ENCODE results near the gene UTP20.
A peak's percentile ranks its signal among the peaks of the same experiment; 100 is the strongest.
"Not testable (repeated sequence)": the region's sequence is repeated elsewhere in the genome, so short reads cannot be mapped to it uniquely, and the experiment has no call there.

Gene UTP20

DNA sequence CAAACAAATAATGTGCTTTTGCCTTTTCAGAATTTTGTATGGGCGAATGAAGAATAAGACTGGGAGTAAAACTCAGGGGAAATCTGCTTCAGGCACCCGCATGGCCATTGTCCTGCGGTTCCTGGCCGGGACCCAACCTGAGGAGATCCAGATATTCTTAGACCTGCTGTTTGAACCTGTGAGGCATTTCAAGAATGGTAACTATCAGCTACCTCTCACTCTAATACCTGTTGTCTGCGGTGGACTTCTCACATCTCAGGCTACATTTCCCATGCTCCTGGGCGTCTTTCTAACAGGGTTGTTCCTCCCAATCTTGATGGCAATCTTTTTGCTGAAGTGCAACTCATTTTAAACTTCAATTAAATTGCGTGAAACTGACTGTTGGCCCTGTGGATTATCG lies 47.1 kb downstream of the UTP20 start:
- no peak for DNase-seq (ENCODE audit: low read depth in 2 of 2)

DNA sequence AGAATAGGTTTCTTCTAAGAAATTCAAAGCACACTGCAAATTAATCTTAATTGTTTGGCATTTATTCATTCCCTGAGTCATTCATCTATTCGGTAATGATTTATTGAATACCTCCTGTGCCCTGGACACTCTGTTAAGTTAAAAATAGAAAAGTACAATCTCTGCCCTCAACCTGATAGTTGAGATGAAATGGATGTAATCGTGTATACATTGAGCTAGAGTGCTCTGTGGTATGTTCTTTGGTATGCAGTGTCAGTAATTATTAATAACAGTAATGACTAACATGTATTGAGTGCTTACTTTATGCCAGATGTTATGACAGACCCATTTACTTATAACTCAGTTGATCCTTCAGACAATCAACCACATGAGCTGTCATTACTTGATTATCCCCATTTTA lies 47.6 kb downstream of the UTP20 start:
- DNase-seq (ENCODE audit: low read depth in 2 of 2) = no peak

DNA sequence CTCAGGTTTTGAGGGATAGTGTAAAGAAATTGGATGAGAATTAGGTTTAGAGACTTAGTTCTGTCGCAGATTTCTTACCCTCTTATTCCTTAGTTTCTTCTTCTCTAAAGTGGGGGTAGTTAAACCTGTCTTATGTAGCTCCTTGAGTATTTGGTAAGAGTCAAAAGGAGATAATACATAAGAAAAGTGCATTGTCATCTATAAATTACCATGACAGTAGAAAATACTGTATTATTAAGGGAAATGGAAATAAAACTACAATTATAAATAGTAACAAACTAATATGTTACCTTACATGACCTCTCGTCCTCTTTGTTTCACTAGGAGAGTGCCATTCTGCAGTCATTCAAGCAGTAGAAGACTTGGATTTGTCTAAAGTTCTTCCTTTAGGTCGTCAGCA lies 49.0 kb downstream of the UTP20 start:
- DNase-seq (ENCODE audit: low read depth in 2 of 2) = no peak

DNA sequence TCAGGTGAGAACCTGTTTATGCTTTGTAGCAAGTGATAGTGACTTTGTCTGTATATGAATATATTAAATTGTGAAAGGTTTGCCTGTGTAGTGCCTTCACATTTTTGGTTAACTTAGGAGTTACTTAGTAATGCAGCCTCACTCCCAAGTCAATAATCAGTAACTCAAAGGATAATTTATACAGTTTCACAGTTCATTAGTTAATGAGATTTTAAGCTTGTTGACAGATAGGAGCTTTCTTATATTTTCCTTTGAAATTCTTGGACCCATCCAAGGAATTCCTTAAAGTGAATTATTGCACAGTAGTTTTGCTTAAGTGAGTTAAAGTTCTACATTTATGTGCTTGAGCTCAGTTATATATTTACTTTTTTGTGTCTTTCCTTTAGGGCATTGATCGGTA lies 50.7 kb downstream of the UTP20 start:
- no peak for DNase-seq (ENCODE audit: low read depth in 2 of 2)

GRCh38 chr12:101336437-101336836 lies 56.5 kb downstream of the UTP20 start:
- no peak for DNase-seq (ENCODE audit: low read depth in 2 of 2)

DNA sequence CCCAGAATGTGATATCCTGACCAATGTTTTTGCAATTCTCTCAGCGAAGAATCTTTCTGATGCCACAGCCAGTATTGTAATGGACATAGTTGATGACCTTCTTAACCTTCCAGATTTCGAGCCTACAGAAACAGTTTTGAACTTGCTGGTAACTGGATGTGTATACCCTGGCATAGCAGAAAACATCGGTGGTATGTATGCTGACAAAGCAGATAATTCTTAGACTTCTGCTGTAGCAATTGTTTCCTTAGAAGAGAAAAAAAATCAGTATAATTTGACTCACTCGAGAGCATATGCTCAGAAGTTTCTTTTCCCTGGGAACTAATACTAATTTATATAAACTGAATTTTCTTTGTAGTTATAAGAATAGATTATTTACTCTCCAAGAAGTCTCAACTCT lies 58.2 kb downstream of the UTP20 start:
- DNase-seq (ENCODE audit: low read depth in 2 of 2) = no peak

DNA sequence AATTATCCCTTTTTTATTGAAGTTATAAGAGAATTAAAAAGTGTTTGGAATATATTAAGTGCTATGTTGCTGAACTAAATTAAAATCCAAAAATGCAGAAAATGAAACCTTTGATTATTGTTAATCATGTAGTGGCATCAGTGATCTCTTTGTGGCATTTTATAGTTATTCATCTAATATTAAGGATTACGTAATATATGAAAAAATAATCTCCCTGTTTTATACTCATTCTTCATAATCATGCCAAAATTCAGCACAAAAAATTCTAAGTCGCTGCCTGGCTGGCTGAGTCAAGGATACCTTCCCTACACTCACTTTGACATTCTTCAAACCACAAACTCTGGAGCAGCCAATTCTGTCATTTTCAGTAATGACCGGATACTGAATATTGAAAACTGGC lies 64.0 kb downstream of the UTP20 start:
- no peak for DNase-seq (ENCODE audit: low read depth in 2 of 2)

DNA sequence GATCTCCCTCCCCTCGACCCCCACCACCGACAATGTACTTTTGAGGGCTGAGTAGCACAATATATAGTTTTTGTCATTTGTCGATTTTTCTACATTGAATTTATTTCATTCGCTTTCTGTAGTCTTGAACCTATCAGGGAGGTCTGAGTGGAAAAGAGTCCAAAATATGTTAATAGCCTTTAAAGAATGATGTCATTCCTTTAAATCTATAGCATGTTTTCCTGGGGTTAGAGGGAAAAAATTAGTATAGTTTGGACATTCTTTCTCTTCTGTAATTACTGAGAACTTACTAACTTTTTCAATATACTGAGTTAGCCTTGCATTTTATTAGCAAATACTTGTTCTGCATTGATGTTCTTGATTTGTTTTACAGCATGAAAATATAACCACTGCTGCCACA lies 71.8 kb downstream of the UTP20 start:
- DNase-seq (ENCODE audit: low read depth in 2 of 2) = no peak

DNA sequence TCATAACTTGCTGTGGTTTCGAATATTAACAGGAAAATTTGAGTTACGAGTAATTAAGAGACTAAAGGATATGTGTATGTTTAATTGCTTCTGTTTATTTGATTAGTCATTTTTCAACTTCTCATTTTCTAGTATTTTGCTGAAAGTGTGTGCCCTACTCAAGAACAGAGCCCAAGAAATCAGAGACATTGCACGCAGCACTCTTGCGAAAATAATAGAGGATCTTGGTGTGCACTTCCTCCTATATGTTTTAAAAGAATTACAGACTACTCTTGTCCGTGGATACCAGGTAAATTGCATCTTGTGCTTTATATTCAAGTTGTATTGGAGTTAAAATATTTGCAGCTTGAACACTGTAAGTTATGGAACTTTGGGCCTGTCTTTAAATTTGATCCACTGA lies 76.9 kb downstream of the UTP20 start:
- DNase-seq (ENCODE audit: low read depth in 2 of 2) = no peak

GRCh38 chr12:101361455-101361854 lies 81.5 kb downstream of the UTP20 start:
- no peak for DNase-seq (ENCODE audit: low read depth in 2 of 2)

GRCh38 chr12:101368016-101368415 lies 88.1 kb downstream of the UTP20 start:
- DNase-seq (ENCODE audit: low read depth in 2 of 2) = no peak

GRCh38 chr12:101372431-101372830 lies 92.5 kb downstream of the UTP20 start:
- no peak for DNase-seq (ENCODE audit: low read depth in 2 of 2)

- DNase-seq (ENCODE audit: low read depth in 2 of 2) = no peak
Measured at GRCh38 chr12:101375573-101375972, 95.7 kb downstream of the UTP20 start.

DNA sequence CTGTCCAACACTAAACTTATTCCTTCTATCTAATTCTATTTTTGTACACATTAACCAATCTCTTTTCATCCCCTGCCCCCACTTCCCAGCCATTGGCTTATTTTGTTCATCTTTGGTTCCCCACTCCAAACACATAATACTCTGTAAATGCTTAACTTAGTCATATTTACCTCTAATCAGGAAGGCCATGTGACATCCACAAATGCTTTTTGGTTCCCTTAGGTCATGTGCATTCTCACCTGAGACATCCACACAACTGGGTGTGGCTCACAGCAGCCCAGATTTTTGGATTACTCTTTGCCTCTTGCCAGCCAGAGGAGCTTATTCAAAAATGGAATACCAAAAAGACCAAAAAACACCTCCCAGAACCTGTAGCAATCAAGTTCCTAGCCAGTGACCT lies 99.2 kb downstream of the UTP20 start:
- no peak for DNase-seq (ENCODE audit: low read depth in 2 of 2)

DNA sequence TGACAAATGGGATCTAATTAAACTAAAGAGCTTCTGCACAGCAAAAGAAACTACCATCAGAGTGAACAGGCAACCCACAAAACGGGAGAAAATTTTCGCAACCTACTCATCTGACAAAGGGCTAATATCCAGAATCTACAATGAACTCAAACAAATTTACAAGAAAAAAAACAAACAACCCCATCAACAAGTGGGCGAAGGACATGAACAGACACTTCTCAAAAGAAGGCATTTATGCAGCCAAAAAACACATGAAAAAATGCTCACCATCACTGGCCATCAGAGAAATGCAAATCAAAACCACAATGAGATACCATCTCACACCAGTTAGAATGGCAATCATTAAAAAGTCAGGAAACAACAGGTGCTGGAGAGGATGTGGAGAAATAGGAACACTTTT lies 111.3 kb downstream of the UTP20 start:
- not testable (repeated sequence) for DNase-seq (ENCODE audit: low read depth in 2 of 2)

DNA sequence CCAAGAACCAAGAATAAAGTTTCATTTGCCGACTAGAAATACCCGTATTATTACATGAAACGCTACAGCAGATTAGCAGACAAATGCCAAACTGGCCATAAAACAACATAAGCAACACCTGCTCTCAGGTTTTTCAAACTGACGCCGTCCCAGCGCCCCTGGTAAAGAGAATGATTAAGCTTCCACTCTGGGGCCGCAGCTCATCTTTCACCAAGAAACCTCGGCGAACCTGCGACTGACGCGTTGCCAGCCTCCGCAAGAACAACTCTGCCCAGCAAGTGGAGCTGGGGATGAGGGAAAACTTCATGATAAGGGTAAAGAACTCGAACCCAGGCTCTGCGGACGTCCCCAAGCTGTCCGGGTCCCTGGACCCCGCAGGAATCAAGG lies 127.1 kb downstream of the UTP20 start:
- DNase-seq (ENCODE audit: low read depth in 2 of 2) = peak in 1 of 2 donors; percentile 2

DNA sequence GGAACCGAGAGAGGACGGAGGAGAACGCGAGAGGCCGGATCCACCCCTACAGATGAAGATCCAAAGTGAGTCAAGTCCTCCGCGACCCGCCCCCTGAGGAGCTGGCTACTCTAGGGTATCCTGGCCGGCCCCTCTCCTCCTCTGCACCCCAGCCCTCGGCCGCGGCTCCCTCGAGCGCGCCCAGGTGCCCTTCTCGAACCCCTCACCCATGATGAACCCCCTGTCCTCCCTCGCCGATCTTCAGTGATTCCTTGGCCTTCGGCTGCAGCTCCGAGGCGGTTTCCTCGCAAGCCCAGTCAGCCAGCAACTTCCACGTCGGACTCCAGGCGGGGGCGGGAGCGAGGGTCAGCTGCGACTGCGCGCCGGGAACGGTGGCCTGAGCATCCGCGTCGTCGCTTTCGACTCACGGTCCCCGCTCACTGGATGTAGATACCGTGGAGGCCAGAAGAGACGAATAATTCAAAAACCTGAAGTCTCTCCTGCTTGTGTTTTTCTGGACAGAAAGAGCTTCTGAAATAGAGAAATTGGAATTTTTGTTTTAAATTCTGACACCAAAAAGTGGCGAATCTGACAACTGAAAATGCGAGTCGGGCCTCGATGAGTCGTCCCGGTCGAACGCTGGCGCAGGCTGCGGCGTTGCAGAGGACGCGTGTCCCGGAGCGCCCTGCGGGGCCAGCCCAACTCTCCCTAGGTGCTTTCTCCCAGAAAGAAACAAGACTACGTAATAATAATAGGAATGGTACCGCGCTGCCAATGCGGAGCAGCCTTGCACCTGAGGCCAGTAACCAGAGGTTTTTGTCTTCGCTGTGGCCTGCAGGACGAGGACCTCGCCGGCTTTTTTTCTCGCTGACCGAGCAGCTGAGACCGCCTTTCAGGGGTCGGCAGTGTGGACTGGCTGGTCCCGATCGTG lies 127.8 kb downstream of the UTP20 start, which contains the start of gene ARL1:
TSS of gene ARL1 (minus strand) at position 337 of the 910 bp plus-strand sequence. CDS start at position 210, 127 bp downstream.
- DNase-seq (ENCODE audit: low read depth in 2 of 2) = peak; percentile 48 to 62

- not testable (repeated sequence) for DNase-seq (ENCODE audit: low read depth in 2 of 2)
Measured at GRCh38 chr12:101410169-101410568, 130.3 kb downstream of the UTP20 start.

- DNase-seq (ENCODE audit: low read depth in 2 of 2) = no peak
Measured at GRCh38 chr12:101414533-101415119, 134.7 kb downstream of the UTP20 start.

- no peak for DNase-seq (ENCODE audit: low read depth in 2 of 2)
Measured at GRCh38 chr12:101415228-101415627, 135.3 kb downstream of the UTP20 start.

- DNase-seq (ENCODE audit: low read depth in 2 of 2) = not testable (repeated sequence)
Measured at GRCh38 chr12:101422066-101422465, 142.2 kb downstream of the UTP20 start.

DNA sequence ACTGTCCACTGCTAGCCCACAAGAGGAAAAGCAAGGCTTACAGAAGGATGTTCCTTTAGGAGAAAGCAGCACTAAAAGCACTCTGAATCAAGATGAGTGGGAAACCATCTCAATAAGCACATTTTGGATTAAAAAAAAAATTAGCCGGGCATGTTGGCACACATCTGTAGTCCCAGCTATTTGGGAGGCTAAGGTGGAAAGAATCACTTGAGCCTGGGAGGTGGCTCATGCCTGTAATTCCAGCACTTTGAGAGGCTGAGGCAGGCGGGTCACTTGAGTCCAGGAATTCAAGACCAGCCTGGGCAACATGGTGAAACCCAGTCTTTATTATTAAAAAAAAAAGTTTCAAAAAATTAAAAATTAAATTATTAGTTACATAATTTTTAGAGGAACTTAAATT lies 144.7 kb downstream of the UTP20 start:
- DNase-seq (ENCODE audit: low read depth in 2 of 2) = no peak

GRCh38 chr12:101430456-101430855 lies 150.6 kb downstream of the UTP20 start:
- DNase-seq (ENCODE audit: low read depth in 2 of 2) = no peak

Measured in stimulated activated CD8-positive, alpha-beta memory T cell treated with anti-CD3 and anti-CD28 coated beads, Interleukin-7, amount 100 ng/mL, for 1 hour (primary cell).